GM23338 (cell line): ENCODE results near the gene SPACA7. TPM values are rescaled to one million over a fixed set of nuclear protein-coding genes. Genes with fewer than 3 reads are reported as not detected.
A peak's percentile ranks its signal among the peaks of the same experiment; 100 is the strongest.

Source experiments
- ATAC-seq: fragments of 200-7000 bp; cut with Tn5 transposase; 3 replicates; pipeline ENCODE4 v1.9.1; 2020
- DNase-seq: peaks from one replicate; pipeline ENCODE4 v3.0.0-alpha.2; 2015; ENCODE audit warnings: low spot score
- H2AFZ ChIP-seq: fragments of 200-600 bp; sonication (generic); 2 replicates; pipeline ENCODE4 v1.8.0; 2016; ENCODE audit warnings: antibody characterized with exemption, mild to moderate bottlenecking, moderate library complexity
- H3F3A ChIP-seq: fragments of 200-600 bp; sonication (generic); replicated peaks from 2 replicates; pipeline ENCODE4 v1.8.0; 2017; ENCODE audit warnings: antibody characterized with exemption, mixed run types, low read depth
- H3K27ac ChIP-seq: fragments of 200-600 bp; sonication (generic); 2 replicates; pipeline ENCODE4 v1.6.1; 2016; ENCODE audit warnings: low read depth
- H3K27me3 ChIP-seq: fragments of 200-600 bp; sonication (generic); 2 replicates; pipeline ENCODE4 v1.8.0; 2016; ENCODE audit warnings: mild to moderate bottlenecking, mixed run types, moderate library complexity; ENCODE audit not compliant: insufficient read depth
- H3K36me3 ChIP-seq: fragments of 200-600 bp; sonication (generic); 2 replicates; pipeline ENCODE4 v1.8.0; 2016; ENCODE audit warnings: mild to moderate bottlenecking; ENCODE audit not compliant: insufficient read depth
- H3K4me1 ChIP-seq: fragments of 200-600 bp; sonication (generic); 2 replicates; pipeline ENCODE4 v1.8.0; 2016; ENCODE audit warnings: mild to moderate bottlenecking, moderate library complexity; ENCODE audit not compliant: insufficient read depth
- H3K4me2 ChIP-seq: fragments of 200-600 bp; sonication (generic); 2 replicates; pipeline ENCODE4 v1.7.1; 2017; ENCODE audit warnings: mixed run types
- H3K4me3 ChIP-seq: fragments of 200-600 bp; sonication (generic); 2 replicates; pipeline ENCODE4 v1.6.1; 2016; ENCODE audit warnings: mixed run types
- H3K79me2 ChIP-seq: fragments of 200-600 bp; sonication (generic); replicated peaks from 2 replicates; pipeline ENCODE4 v1.8.0; 2017; ENCODE audit warnings: mild to moderate bottlenecking; ENCODE audit not compliant: insufficient read depth
- H3K9me2 ChIP-seq: fragments of 200-600 bp; sonication (generic); 2 replicates; pipeline ENCODE4 v1.8.0; 2017; ENCODE audit not compliant: insufficient read depth
- H4K20me1 ChIP-seq: fragments of 200-600 bp; sonication (generic); replicated peaks from 2 replicates; pipeline ENCODE4 v1.8.0; 2017; ENCODE audit warnings: mild to moderate bottlenecking; ENCODE audit not compliant: insufficient read depth
- H3K27ac Mint-ChIP-seq: 2 replicates; pipeline ENCODE4 v1.8.0; 2020; ENCODE audit warnings: inconsistent platforms, mild to moderate bottlenecking, moderate library complexity, mixed read lengths
- H3K27me3 Mint-ChIP-seq: 3 replicates; pipeline ENCODE4 v1.8.0; 2022; ENCODE audit warnings: low read depth, mild to moderate bottlenecking, moderate library complexity, mixed read lengths, inconsistent platforms; ENCODE audit not compliant: insufficient read depth, poor library complexity
- H3K36me3 Mint-ChIP-seq: 3 replicates; pipeline ENCODE4 v1.8.0; 2021; ENCODE audit warnings: low read depth, mild to moderate bottlenecking, inconsistent platforms, moderate library complexity, mixed read lengths
- H3K4me1 Mint-ChIP-seq: 3 replicates; pipeline ENCODE4 v1.8.0; 2020; ENCODE audit warnings: mild to moderate bottlenecking, inconsistent platforms, mixed read lengths
- H3K4me3 Mint-ChIP-seq: 3 replicates; pipeline ENCODE4 v1.8.0; 2021; ENCODE audit warnings: moderate library complexity, mild to moderate bottlenecking, inconsistent platforms, mixed read lengths
- H3K9me3 Mint-ChIP-seq: 3 replicates; pipeline ENCODE4 v1.8.0; 2020; ENCODE audit warnings: moderate library complexity, mild to moderate bottlenecking, inconsistent platforms, mixed read lengths
- CREB1 ChIP-seq: fragments of 250-450 bp; sonication (Bioruptor Pico); IDR thresholded peaks from 2 replicates; pipeline ENCODE4 v1.5.0; 2020; ENCODE audit warnings: low read depth, mild to moderate bottlenecking, moderate library complexity
- EZH2phosphoT487 ChIP-seq: fragments of 200-600 bp; sonication (generic); IDR thresholded peaks from one replicate; pipeline ENCODE4 v1.8.1; 2018; ENCODE audit warnings: antibody characterized with exemption; ENCODE audit not compliant: unreplicated experiment
- JUNB ChIP-seq: IDR thresholded peaks from one replicate; pipeline ENCODE4 v1.6.1; 2016; ENCODE audit warnings: antibody characterized with exemption; ENCODE audit not compliant: unreplicated experiment
- POLR2AphosphoS5 ChIP-seq: IDR thresholded peaks from 2 replicates; pipeline ENCODE4 v1.6.1; 2016; ENCODE audit warnings: antibody characterized with exemption, low read depth
- ZNF114 ChIP-seq: fragments of 250-450 bp; sonication (Bioruptor Pico); IDR thresholded peaks from 2 replicates; pipeline ENCODE4 v1.5.0; 2020; ENCODE audit warnings: mild to moderate bottlenecking, moderate library complexity
- polyA plus RNA-seq: library from polyadenylated mRNA; unstranded; fragments of >200 nt; fragmentation: Nextera tagmentation; extraction: Ambion mirVana; gene quantifications from 2 replicates; pipeline ENCODE4 v1.2.1, GENCODE V29; 2016
- total RNA-seq: library from RNA; depleted of rRNA; stranded (reverse); fragments of >200 nt; shearing (Covaris generic); gene quantifications from 2 replicates; pipeline ENCODE4 v1.2.3, GENCODE V29; 2014
- TF ChIP-seq, protein P1 (sequence below): IDR thresholded peaks from 2 replicates; pipeline ENCODE4 v1.6.1; 2016; ENCODE audit warnings: antibody characterized with exemption
- TF ChIP-seq, protein P2 (sequence below): fragments of 250-450 bp; sonication (Bioruptor Pico); IDR thresholded peaks from 2 replicates; pipeline ENCODE4 v1.5.0; 2020; ENCODE audit warnings: mild to moderate bottlenecking, moderate library complexity

SPACA7 gene
- total and polyA plus RNA-seq, 2 experiments from 2014 or later, result not detected

DNA sequence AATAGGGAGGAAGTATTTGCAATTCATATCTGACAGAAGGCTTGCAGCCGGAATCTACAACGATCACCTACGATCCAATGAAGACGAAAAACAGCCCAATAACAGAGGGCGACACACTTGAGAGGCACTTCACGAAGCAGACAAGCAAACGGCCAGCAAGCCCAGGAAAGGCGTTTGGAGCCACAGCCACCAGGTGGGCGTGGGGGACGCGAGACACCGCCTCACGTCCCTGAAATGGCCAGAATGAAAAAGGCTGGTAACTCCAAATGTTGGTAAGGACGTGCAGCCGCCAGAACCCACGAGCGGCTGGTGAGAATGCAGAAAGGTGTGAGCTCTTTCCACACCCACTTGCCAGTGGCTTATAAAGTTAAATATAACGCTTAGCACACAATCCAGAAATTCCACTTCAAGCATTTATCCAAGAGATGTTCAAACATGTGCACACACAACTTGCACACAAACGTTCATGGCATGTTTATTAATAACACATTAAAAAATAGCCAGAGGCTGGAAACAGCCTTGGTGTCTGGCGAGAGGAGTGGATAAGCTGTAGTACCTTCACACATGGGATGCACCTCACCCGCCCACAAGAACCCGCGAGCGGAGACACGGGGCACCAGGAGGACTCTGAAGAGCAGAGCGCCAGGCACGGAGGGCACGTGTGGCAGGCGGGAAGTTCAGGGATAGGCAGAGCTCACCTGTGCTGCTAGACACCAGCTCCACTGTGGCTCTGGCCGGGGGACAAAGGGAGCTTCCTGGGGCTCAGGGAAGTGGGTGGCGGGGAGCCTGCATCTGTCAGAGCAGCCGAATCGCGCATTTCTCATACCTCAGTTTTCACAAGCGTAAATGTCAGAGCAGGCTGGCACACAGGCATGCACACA is 89.3 kb downstream of the SPACA7 start:
- Histone ChIP-seq H3K4me1 (no peaks in the 10 kb centered on the region), H3K79me2 (no peaks in the 10 kb centered on the region), H3K4me2 (no peak overlapping the region), H4K20me1 (no peaks in the 10 kb centered on the region), H3K4me3 (no peak overlapping the region), H3K9me2 (no peaks in the 10 kb centered on the region; the same call in 1 of the 2 replicates), H2AFZ (peak overlapping the region; percentile 28; the same call in 1 of the 2 replicates), H3K36me3 (no peaks in the 10 kb centered on the region), H3F3A (no peaks in the 10 kb centered on the region), H3K27me3 (no peaks in the 10 kb centered on the region), H3K27ac (no peak overlapping the region)
- ATAC-seq (no peak), DNase-seq (peak; percentile 33)
- TF ChIP-seq, protein P1, sequence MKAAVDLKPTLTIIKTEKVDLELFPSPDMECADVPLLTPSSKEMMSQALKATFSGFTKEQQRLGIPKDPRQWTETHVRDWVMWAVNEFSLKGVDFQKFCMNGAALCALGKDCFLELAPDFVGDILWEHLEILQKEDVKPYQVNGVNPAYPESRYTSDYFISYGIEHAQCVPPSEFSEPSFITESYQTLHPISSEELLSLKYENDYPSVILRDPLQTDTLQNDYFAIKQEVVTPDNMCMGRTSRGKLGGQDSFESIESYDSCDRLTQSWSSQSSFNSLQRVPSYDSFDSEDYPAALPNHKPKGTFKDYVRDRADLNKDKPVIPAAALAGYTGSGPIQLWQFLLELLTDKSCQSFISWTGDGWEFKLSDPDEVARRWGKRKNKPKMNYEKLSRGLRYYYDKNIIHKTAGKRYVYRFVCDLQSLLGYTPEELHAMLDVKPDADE, result no peak
- TF ChIP-seq JUNB, result no peak
- no peak for TF ChIP-seq ZNF114 (CRISPR knock-in tag)
- TF ChIP-seq CREB1 (CRISPR knock-in tag), result no peak
- TF ChIP-seq EZH2phosphoT487, result no peak
- TF ChIP-seq POLR2AphosphoS5, result no peak
- Mint-ChIP-seq H3K4me1 (no peaks in the 10 kb centered on the region; the same call in 2 of the 3 replicates), H3K9me3 (no peaks in the 10 kb centered on the region; the same call in 2 of the 3 replicates), H3K4me3 (no peak overlapping the region), H3K36me3 (no peaks in the 10 kb centered on the region), H3K27ac (no peak overlapping the region), H3K27me3 (peaks cover 4% of the 10 kb centered on the region)

DNA sequence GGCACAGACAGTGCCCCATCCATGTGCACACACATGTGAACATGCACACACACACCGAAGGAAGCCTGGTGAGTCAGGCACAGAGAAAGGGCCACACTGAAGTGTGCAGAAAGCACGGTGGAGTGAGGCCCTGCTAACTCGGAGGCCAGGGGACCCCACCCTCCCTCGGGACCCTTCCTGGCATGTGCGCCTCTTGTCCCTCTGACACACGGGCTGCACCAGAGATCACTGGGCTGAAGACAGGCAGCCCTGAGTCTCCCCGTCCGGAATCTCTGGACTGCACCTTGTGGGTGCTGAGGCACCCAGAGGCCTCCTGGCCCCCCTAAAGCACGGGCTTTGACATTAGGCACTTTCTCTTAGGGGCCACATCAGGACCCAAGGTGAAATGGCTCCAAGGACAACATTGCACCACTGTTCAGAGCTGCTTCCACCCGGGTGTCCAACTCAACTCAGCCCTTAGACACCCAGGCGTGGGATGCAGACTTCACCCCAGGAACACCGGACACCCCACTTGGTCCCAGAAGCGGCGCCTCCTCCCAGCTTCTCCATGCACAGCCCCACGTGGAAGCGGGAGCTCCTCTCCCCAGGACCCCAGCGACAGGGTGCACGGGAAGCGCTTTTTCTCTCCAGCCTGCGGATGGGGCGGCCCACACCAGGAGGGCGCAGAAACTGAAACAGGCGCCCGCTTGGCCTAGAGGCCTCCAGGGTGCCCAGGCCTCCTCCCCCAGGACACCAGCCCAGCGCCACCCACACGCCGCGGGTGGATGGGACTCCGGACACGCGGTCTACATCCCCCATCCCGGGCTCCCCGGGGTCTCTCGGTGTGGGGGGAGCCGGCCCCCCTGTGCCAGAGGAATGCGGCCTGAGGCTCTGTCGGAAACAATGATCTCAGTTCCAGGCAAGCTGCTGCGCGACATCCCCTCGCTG is 90.2 kb downstream of the SPACA7 start:
- Histone ChIP-seq H2AFZ (no peak overlapping the region), H4K20me1 (no peaks in the 10 kb centered on the region), H3K4me3 (no peak overlapping the region), H3K27ac (no peak overlapping the region), H3K4me2 (no peak overlapping the region), H3K27me3 (no peaks in the 10 kb centered on the region), H3K4me1 (no peaks in the 10 kb centered on the region), H3K9me2 (no peaks in the 10 kb centered on the region), H3K79me2 (no peaks in the 10 kb centered on the region), H3F3A (no peaks in the 10 kb centered on the region), H3K36me3 (no peaks in the 10 kb centered on the region)
- no peaks in the 10 kb centered on the region for H3K36me3 Mint-ChIP-seq
- DNase-seq (no peak), ATAC-seq (peak; percentile 33; the same call in 2 of the 3 replicates)
- no peak overlapping the region; the same call in 1 of the 2 replicates for H3K27ac Mint-ChIP-seq
- H3K4me3 Mint-ChIP-seq, result no peak overlapping the region
- H3K9me3 Mint-ChIP-seq, result no peaks in the 10 kb centered on the region; the same call in 2 of the 3 replicates
- no peaks in the 10 kb centered on the region; the same call in 2 of the 3 replicates for H3K4me1 Mint-ChIP-seq
- peaks cover 2% of the 10 kb centered on the region for H3K27me3 Mint-ChIP-seq
- TF ChIP-seq ZNF114 (CRISPR knock-in tag), result no peak
- TF ChIP-seq, protein P2, sequence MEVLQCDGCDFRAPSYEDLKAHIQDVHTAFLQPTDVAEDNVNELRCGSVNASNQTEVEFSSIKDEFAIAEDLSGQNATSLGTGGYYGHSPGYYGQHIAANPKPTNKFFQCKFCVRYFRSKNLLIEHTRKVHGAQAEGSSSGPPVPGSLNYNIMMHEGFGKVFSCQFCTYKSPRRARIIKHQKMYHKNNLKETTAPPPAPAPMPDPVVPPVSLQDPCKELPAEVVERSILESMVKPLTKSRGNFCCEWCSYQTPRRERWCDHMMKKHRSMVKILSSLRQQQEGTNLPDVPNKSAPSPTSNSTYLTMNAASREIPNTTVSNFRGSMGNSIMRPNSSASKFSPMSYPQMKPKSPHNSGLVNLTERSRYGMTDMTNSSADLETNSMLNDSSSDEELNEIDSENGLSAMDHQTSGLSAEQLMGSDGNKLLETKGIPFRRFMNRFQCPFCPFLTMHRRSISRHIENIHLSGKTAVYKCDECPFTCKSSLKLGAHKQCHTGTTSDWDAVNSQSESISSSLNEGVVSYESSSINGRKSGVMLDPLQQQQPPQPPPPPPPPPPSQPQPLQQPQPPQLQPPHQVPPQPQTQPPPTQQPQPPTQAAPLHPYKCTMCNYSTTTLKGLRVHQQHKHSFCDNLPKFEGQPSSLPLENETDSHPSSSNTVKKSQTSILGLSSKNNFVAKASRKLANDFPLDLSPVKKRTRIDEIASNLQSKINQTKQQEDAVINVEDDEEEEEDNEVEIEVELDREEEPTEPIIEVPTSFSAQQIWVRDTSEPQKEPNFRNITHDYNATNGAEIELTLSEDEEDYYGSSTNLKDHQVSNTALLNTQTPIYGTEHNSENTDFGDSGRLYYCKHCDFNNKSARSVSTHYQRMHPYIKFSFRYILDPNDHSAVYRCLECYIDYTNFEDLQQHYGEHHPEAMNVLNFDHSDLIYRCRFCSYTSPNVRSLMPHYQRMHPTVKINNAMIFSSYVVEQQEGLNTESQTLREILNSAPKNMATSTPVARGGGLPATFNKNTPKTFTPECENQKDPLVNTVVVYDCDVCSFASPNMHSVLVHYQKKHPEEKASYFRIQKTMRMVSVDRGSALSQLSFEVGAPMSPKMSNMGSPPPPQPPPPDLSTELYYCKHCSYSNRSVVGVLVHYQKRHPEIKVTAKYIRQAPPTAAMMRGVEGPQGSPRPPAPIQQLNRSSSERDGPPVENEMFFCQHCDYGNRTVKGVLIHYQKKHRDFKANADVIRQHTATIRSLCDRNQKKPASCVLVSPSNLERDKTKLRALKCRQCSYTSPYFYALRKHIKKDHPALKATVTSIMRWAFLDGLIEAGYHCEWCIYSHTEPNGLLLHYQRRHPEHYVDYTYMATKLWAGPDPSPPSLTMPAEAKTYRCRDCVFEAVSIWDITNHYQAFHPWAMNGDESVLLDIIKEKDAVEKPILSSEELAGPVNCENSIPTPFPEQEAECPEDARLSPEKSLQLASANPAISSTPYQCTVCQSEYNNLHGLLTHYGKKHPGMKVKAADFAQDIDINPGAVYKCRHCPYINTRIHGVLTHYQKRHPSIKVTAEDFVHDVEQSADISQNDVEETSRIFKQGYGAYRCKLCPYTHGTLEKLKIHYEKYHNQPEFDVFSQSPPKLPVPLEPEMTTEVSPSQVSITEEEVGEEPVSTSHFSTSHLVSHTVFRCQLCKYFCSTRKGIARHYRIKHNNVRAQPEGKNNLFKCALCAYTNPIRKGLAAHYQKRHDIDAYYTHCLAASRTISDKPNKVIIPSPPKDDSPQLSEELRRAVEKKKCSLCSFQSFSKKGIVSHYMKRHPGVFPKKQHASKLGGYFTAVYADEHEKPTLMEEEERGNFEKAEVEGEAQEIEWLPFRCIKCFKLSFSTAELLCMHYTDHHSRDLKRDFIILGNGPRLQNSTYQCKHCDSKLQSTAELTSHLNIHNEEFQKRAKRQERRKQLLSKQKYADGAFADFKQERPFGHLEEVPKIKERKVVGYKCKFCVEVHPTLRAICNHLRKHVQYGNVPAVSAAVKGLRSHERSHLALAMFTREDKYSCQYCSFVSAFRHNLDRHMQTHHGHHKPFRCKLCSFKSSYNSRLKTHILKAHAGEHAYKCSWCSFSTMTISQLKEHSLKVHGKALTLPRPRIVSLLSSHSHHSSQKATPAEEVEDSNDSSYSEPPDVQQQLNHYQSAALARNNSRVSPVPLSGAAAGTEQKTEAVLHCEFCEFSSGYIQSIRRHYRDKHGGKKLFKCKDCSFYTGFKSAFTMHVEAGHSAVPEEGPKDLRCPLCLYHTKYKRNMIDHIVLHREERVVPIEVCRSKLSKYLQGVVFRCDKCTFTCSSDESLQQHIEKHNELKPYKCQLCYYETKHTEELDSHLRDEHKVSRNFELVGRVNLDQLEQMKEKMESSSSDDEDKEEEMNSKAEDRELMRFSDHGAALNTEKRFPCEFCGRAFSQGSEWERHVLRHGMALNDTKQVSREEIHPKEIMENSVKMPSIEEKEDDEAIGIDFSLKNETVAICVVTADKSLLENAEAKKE (CRISPR knock-in tag), result no peak
- TF ChIP-seq, protein P1, result no peak
